Upper lobe of right lung (tissue), 1 donor: ENCODE results near the gene GATAD2A. TPM values are rescaled to one million over a fixed set of nuclear protein-coding genes. Genes with fewer than 3 reads are reported as not detected.

Source experiments
- ATAC-seq: fragments of 200-7000 bp; cut with Tn5 transposase; one replicate; pipeline ENCODE4 v1.9.1; 2020; ENCODE audit warnings: mild to moderate bottlenecking, moderate library complexity
- DNase-seq: peaks from one replicate; pipeline ENCODE4 v3.0.0-alpha.2; 2020
- H3K27ac ChIP-seq: fragments of 200-600 bp; one replicate; pipeline ENCODE4 v1.8.0; 2022
- H3K27me3 ChIP-seq: fragments of 200-600 bp; one replicate; pipeline ENCODE4 v1.8.0; 2022; ENCODE audit warnings: mild to moderate bottlenecking
- H3K36me3 ChIP-seq: fragments of 200-600 bp; one replicate; pipeline ENCODE4 v1.8.0; 2022
- H3K4me1 ChIP-seq: fragments of 200-600 bp; one replicate; pipeline ENCODE4 v1.8.0; 2022
- H3K4me3 ChIP-seq: fragments of 200-600 bp; one replicate; pipeline ENCODE4 v1.8.0; 2022; ENCODE audit warnings: mild to moderate bottlenecking
- H3K9me3 ChIP-seq: fragments of 200-600 bp; one replicate; pipeline ENCODE4 v1.8.0; 2022
- CTCF ChIP-seq: fragments of 200-600 bp; IDR thresholded peaks from one replicate; pipeline ENCODE4 v1.8.0; 2022; ENCODE audit warnings: antibody characterized with exemption
- intact Hi-C: fragments of 100-400 bp; cut with DNase I; formaldehyde crosslinking; loops from one replicate; pipeline ENCODE4 v1.11.0; 2022
- total RNA-seq: library from RNA; stranded (reverse); fragmentation: NEBNext Ultra II Directional; extraction: Animal tissue kit (Norgen Biotek cat#: 25700); gene quantifications from one replicate; pipeline ENCODE4 v1.2.1, GENCODE V29; 2021
- donor health status: DM: no; HTN: yes; CAD: no; lungs with severe emphysema.

Gene GATAD2A
- total RNA-seq, 1 donor from 2014 or later: 85.8 TPM

DNA sequence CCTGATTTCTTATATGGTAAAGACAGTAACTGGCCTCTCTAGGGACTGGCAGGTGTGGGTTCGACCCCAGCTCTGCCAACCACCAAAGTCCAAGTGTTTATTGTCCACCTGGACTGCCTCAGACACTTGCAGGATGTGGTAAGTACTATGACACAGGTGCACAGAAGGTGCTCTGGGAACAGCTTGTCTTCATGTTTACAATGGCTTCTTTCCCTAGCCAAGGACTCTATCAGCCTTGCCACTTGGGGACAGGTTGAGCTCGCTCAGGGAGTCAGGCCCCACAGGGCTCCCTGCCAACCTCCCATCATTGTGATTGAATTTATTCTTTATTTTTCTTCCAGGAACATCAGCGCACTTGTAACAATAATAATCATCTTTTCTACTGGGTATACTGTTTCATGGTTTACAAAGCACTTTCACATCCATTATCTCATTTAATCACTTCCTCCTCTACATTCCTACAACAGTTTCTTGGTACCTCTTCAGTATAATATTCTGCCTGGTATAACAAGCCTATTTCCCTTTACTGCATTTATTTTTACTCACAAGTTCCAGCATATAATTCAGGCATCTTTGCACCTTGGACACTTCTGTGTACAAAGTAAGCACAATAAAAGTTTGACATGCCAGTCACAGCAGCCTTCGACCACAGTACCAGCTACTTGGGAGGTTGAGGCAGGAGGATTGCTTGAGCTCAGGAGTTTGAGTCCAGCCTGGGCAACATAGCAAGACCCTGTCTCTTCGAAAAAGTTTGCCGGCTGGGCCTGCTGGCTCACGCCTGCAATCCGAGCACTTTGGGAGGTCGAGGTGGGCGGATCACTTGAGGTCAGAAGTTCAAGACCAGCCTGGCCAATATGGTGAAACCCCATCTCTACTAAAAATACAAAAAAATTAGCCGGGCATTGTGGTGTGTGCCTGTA, 24.2 kb upstream of the GATAD2A start:
- Histone ChIP-seq H3K9me3 (no peaks in the 10 kb centered on the region), H3K36me3 (no peaks in the 10 kb centered on the region), H3K4me1 (peaks cover 31% of the 10 kb centered on the region), H3K4me3 (no peak overlapping the region), H3K27me3 (no peaks in the 10 kb centered on the region), H3K27ac (peak overlapping the region; percentile 14)
- no peak for DNase-seq
- no peak for TF ChIP-seq CTCF
- intact Hi-C loops: no loop called here
- ATAC-seq: no peak

DNA sequence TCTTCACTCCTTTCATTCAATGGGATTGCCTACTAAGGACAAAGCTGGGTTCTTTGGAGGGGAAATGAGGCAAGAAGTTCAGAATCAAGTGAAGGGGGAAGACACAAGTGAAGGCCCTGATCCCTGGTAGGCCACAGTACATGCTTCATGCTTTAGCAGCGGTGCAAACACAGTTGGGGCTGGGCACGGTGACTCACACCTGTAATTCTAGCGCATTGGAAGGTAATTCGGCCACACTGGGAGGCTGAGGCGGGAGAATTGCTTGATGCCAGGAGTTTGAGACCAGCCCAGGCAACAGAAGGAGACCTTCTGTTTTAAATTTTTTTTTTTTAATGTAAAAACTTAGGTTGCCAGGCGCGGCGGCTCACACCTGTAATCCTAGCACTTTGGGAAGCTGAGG, 23.4 kb upstream of the GATAD2A start:
- ATAC-seq (no peak), DNase-seq (no peak)
- Histone ChIP-seq H3K4me3 (no peak overlapping the region), H3K4me1 (peaks cover 36% of the 10 kb centered on the region), H3K36me3 (no peaks in the 10 kb centered on the region), H3K27ac (no peak overlapping the region), H3K9me3 (no peaks in the 10 kb centered on the region), H3K27me3 (no peaks in the 10 kb centered on the region)
- intact Hi-C loops: no loop called here
- no peak for TF ChIP-seq CTCF

DNA sequence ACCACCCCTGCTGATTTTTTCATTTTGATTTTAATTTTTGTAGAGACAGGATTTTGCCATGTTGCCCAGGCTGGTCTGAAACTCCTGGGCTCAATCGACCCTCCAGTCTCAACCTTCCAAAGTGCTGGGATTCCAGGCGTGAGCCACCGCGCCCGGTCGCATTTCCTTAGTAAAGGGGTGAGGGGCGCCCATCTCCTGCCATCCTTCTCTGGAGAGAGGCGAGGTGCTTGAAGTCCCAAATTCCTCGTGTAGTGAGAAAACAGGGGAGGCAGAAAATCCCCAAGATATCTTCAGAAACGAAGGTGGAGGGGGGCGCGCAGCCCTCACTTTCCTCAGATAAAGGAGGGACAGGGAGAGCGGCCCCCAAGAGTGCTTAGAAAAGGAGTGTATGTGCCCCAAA, 21.0 kb upstream of the GATAD2A start:
- H3K27ac ChIP-seq: peak overlapping the region; percentile 92
- no peaks in the 10 kb centered on the region for H3K27me3 ChIP-seq
- peaks cover 46% of the 10 kb centered on the region for H3K4me1 ChIP-seq
- TF ChIP-seq CTCF: no peak
- peak overlapping the region; percentile 85 for H3K4me3 ChIP-seq
- H3K9me3 ChIP-seq: no peaks in the 10 kb centered on the region
- ATAC-seq (no peak), DNase-seq (no peak)
- intact Hi-C loops: no loop called here
- no peaks in the 10 kb centered on the region for H3K36me3 ChIP-seq

- Histone ChIP-seq H3K27me3 (no peaks in the 10 kb centered on the region), H3K27ac (peak overlapping the region; percentile 92), H3K4me3 (peak overlapping the region; percentile 85), H3K9me3 (no peaks in the 10 kb centered on the region), H3K36me3 (no peaks in the 10 kb centered on the region), H3K4me1 (peaks cover 54% of the 10 kb centered on the region)
- peak; percentile 96 for ATAC-seq
- peak; percentile 26 for TF ChIP-seq CTCF
- intact Hi-C loops: no loop called here
- peak; percentile 99 for DNase-seq
Measured at GRCh38 chr19:19385131-19385895, 20.2 kb upstream of the GATAD2A start.

DNA sequence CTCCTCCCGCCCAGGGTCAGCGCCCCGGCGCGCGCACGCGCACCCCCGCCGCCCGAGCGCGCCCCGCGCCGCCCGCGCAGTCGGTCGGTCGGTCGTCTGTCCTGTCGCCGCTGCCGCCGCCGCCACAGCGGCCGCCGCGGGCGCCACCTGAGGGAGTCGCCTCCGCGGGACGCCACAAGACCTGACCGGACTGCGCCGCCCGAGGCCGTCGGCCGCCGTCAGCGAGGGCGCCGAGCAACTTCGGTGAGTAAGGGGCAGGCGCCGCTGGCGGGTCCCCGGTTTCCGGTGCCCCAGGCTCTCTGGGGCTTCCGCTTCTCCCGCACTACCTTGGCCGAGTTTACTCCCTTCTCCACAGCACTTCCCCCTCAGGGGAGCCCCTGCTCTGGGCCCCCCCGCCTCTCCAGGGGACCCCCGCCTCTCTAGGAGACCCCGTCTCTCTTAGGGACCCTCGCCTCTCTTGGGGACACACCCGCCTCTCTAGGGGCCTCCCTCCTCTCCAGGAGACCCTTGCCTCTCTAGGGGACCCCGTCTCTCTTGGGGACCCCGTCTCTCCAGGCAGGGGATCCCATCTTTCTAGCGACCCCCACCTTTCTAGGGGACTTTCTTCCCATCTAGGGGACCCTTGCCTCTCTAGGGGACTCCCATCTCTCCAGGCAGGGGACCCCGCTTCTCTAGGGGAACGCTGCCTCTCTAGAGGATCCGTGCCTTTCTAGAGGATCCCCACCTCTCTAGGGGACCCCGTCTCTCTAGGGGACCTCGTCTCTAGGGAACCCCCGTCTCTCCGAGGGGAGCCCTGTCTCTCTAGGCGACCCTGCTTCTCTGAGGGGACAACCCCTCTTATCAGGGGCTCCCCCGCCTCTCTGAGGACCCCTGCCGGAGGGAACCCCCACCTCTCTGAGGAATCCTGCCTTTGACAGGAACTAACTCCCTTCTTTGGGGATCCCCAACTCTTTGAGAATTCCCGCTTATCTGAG, 19.3 kb upstream of the GATAD2A start:
- H3K4me1 ChIP-seq: peaks cover 55% of the 10 kb centered on the region
- H3K36me3 ChIP-seq: no peaks in the 10 kb centered on the region
- H3K4me3 ChIP-seq: peak overlapping the region; percentile 85
- peak overlapping the region; percentile 92 for H3K27ac ChIP-seq
- ATAC-seq (no peak), DNase-seq (no peak)
- no peaks in the 10 kb centered on the region for H3K9me3 ChIP-seq
- intact Hi-C loops: no loop called here
- no peaks in the 10 kb centered on the region for H3K27me3 ChIP-seq
- no peak for TF ChIP-seq CTCF
